ENCODE measurements around the gene LCLAT1. TPM values are rescaled to one million over a fixed set of nuclear protein-coding genes. Genes with fewer than 3 reads are reported as not detected.

Gene LCLAT1
- polyA plus RNA-seq, 2 of the 4 experiments (the other 2 are of a cell fraction): 19.5 to 71.0 TPM

- H3K4me3 ChIP-seq: no peak overlapping the region
- ChIA-PET CTCF (interaction anchor here (0.7 to 0.8 kb wide), 2 partner anchors 12 to 47 kb away, joined by 3 read pairs; no protein-coding TSS in a partner anchor), POLR2A (no interaction called here)
- no peak for TF ChIP-seq KDM1A (IDR thresholded peaks at IDR 0.05; ENCODE audit: low read depth)
- no peak for TF ChIP-seq KDM5A (IDR thresholded peaks at IDR 0.05)
- 72% methylated on average over 3 of the region's 3 CpGs for WGBS (ENCODE audit: missing lambda C conversion rate)
- DNase-seq (ENCODE audit: low read depth in 1 of 2, low spot score in 1 of 2) (no peak), ATAC-seq (no peak), FAIRE-seq (no peak)
- H3K27ac ChIP-seq: no peak overlapping the region
- no peaks in the 10 kb centered on the region for H3K9me3 ChIP-seq
- H3K4me1 ChIP-seq: 0 out of 3 replicates have a peak, but pooled peaks cover 4% of the 10 kb centered on the region
- no peak overlapping the region for H3K4me2 ChIP-seq
Measured at GRCh38 chr2:30428827-30429461, 18.1 kb upstream of the LCLAT1 start.

- WGBS (ENCODE audit: missing lambda C conversion rate): 69% methylated on average over 8 of the region's 8 CpGs
- no peaks in the 10 kb centered on the region for H3K9me3 ChIP-seq
- no peak overlapping the region for H3K4me2 ChIP-seq
- ChIA-PET POLR2A (no interaction called here), CTCF (interaction anchor here (0.6 to 1.9 kb wide), 5 partner anchors 10 to 269 kb away, joined by 3 to 6 read pairs (median 3); partner anchors contain the start of gene LCLAT1)
- H3K4me3 ChIP-seq: no peak overlapping the region
- ATAC-seq (no peak), DNase-seq (ENCODE audit: low read depth in 1 of 2, low spot score in 1 of 2) (no peak), FAIRE-seq (no peak)
- H3K4me1 ChIP-seq: 0 out of 3 replicates have a peak, but pooled peaks cover 4% of the 10 kb centered on the region
- H3K27ac ChIP-seq: no peak overlapping the region
- TF ChIP-seq TP53 (CRISPR knock-in tag; IDR thresholded peaks at IDR 0.05) (no peak), NR3C1 (IDR thresholded peaks at IDR 0.05) (no peak), CHD4 (IDR thresholded peaks at IDR 0.05; ENCODE audit: borderline replicate concordance) (no peak), RFX5 (IDR thresholded peaks at IDR 0.05) (no peak), HOXB13 (CRISPR knock-in tag; IDR thresholded peaks at IDR 0.05; ENCODE audit: low read depth) (no peak), JUN (IDR thresholded peaks at IDR 0.05) (no peak), ZSCAN20 (CRISPR knock-in tag; IDR thresholded peaks at IDR 0.05) (no peak), MAZ (IDR thresholded peaks at IDR 0.05; ENCODE audit: borderline replicate concordance, low read depth, low read length) (no peak), ESRRA (IDR thresholded peaks at IDR 0.05; ENCODE audit: borderline replicate concordance, low read length) (no peak), CBX2 (IDR thresholded peaks at IDR 0.05; ENCODE audit: borderline replicate concordance, low read depth) (no peak), RAD21 (conservative IDR thresholded peaks at IDR 0.05 in 1 of 2, IDR thresholded peaks at IDR 0.05 in 1 of 2) (no peak), FOSB (CRISPR knock-in tag; IDR thresholded peaks at IDR 0.05) (no peak), BCL3 (IDR thresholded peaks at IDR 0.05) (no peak), RCOR1 (IDR thresholded peaks at IDR 0.05; ENCODE audit: low read depth, low read length) (no peak), CHD2 (IDR thresholded peaks at IDR 0.05; ENCODE audit: low read length, partially characterized antibody) (no peak), EHF (CRISPR knock-in tag; IDR thresholded peaks at IDR 0.05) (no peak), KDM5A (IDR thresholded peaks at IDR 0.05) (no peak)
Measured at GRCh38 chr2:30433541-30434299, 13.3 kb upstream of the LCLAT1 start.

- ChIA-PET CTCF (interaction anchor here (1.4 to 1.5 kb wide), 2 partner anchors 12 to 25 kb away, joined by 3 read pairs; partner anchors contain the start of gene LCLAT1), POLR2A (no interaction called here)
- H3K4me2 ChIP-seq: no peak overlapping the region
- 0 out of 3 replicates have a peak, but pooled peaks cover 4% of the 10 kb centered on the region for H3K4me1 ChIP-seq
- FAIRE-seq (no peak), ATAC-seq (no peak), DNase-seq (ENCODE audit: low read depth in 1 of 2, low spot score in 1 of 2) (no peak)
- no peak overlapping the region for H3K4me3 ChIP-seq
- WGBS (ENCODE audit: missing lambda C conversion rate): 83% methylated on average over 4 of the region's 4 CpGs
- H3K27ac ChIP-seq: no peak overlapping the region
- TF ChIP-seq MAFK (IDR thresholded peaks at IDR 0.05; ENCODE audit: partially characterized antibody) (peak; percentile 73), EP300 (IDR thresholded peaks at IDR 0.05) (no peak)
- H3K9me3 ChIP-seq: no peaks in the 10 kb centered on the region
Measured at GRCh38 chr2:30434708-30435107, 12.3 kb upstream of the LCLAT1 start.
